ENCODE measurements around the gene LRRC4B.
"Not testable (repeated sequence)": the region's sequence is repeated elsewhere in the genome, so short reads cannot be mapped to it uniquely, and the experiment has no call there.

LRRC4B gene

GRCh38 chr19:50532952-50533351 is 35.3 kb downstream of the LRRC4B start:
- POLR2A ChIA-PET = no interaction called here
- CTCF ChIA-PET = interaction anchor here (0.7 to 9.1 kb wide), 5 partner anchors 8 to 192 kb away, joined by 3 to 210 read pairs (median 6); no protein-coding TSS in a partner anchor
- Histone ChIP-seq H3K27ac (ENCODE audit: extremely low read depth, low read depth, low read length) (no peak overlapping the region), H3K36me3 (ENCODE audit: control insufficient read depth in 2 of 2, insufficient read depth in 1 of 2, low read length in 2 of 2) (no peaks in the 10 kb centered on the region), H3K4me1 (ENCODE audit: control insufficient read depth, insufficient read depth, low read length) (no peaks in the 10 kb centered on the region), H3K9me3 (ENCODE audit: control insufficient read depth, insufficient read depth, low read depth, low read length) (no peaks in the 10 kb centered on the region), H3K4me3 (ENCODE audit: low read depth, low read length) (no peak overlapping the region)
- TF ChIP-seq SETDB1 (IDR thresholded peaks at IDR 0.05; ENCODE audit: insufficient read length, low read length) (peak; percentile 78), REPIN1 (tag by site-specific recombination; IDR thresholded peaks at IDR 0.05; ENCODE audit: low read depth) (no peak)

- H3K9me3 ChIP-seq (ENCODE audit: control insufficient read depth, insufficient read depth, low read depth, low read length) = no peaks in the 10 kb centered on the region
- no peak overlapping the region for H3K27ac ChIP-seq (ENCODE audit: extremely low read depth, low read depth, low read length)
- TF ChIP-seq ZNF138 (tag by site-specific recombination; IDR thresholded peaks at IDR 0.05; ENCODE audit: borderline replicate concordance) = no peak
- TF ChIP-seq ZIC2 (tag by site-specific recombination; IDR thresholded peaks at IDR 0.05) = peak; percentile 69
- no peaks in the 10 kb centered on the region for H3K4me1 ChIP-seq (ENCODE audit: control insufficient read depth, insufficient read depth, low read length)
- H3K4me3 ChIP-seq (ENCODE audit: low read depth, low read length) = no peak overlapping the region
- ChIA-PET POLR2A (no interaction called here), CTCF (interaction anchor here (1.1 to 1.2 kb wide), 2 partner anchors 25 to 174 kb away, joined by 3 to 7 read pairs; no protein-coding TSS in a partner anchor)
- H3K36me3 ChIP-seq (ENCODE audit: control insufficient read depth in 2 of 2, insufficient read depth in 1 of 2, low read length in 2 of 2) = no peaks in the 10 kb centered on the region
Observed at GRCh38 chr19:50531171-50531612, 37.0 kb downstream of the LRRC4B start.

GRCh38 chr19:50528052-50528451 is 40.2 kb downstream of the LRRC4B start:
- H3K27ac ChIP-seq (ENCODE audit: extremely low read depth, low read depth, low read length); H3K36me3 ChIP-seq (ENCODE audit: control insufficient read depth in 2 of 2, insufficient read depth in 1 of 2, low read length in 2 of 2); POLR2A ChIA-PET; H3K4me3 ChIP-seq (ENCODE audit: low read depth, low read length); H3K9me3 ChIP-seq (ENCODE audit: control insufficient read depth, insufficient read depth, low read depth, low read length); H3K4me1 ChIP-seq (ENCODE audit: control insufficient read depth, insufficient read depth, low read length): not testable (repeated sequence)
- TF ChIP-seq ZNF121 (tag by site-specific recombination; IDR thresholded peaks at IDR 0.05) = peak; percentile 59
- CTCF ChIA-PET = interaction anchor here (0.7 to 10.1 kb wide), 3 partner anchors 8 to 158 kb away, joined by 3 to 76 read pairs (median 3); no protein-coding TSS in a partner anchor

- TF ChIP-seq ZNF639 (tag by site-specific recombination; IDR thresholded peaks at IDR 0.05) = no peak
- TF ChIP-seq ZNF510 (tag by site-specific recombination; IDR thresholded peaks at IDR 0.05; ENCODE audit: insufficient replicate concordance) = no peak
- TF ChIP-seq ZSCAN5A (tag by site-specific recombination; IDR thresholded peaks at IDR 0.05) = no peak
- no peak for TF ChIP-seq MZF1 (tag by site-specific recombination; IDR thresholded peaks at IDR 0.05; ENCODE audit: borderline replicate concordance)
- TF ChIP-seq ZNF600 (tag by site-specific recombination; IDR thresholded peaks at IDR 0.05) = no peak
- no peak for TF ChIP-seq MEIS1 (CRISPR knock-in tag; IDR thresholded peaks at IDR 0.05; ENCODE audit: borderline replicate concordance)
- TF ChIP-seq ZBTB20 (tag by site-specific recombination; IDR thresholded peaks at IDR 0.05) = no peak
- no peaks in the 10 kb centered on the region for H3K4me1 ChIP-seq (ENCODE audit: control insufficient read depth, insufficient read depth, low read length)
- ChIA-PET CTCF (interaction anchor here (1.1 to 10.1 kb wide), 3 partner anchors 13 to 261 kb away, joined by 5 to 76 read pairs (median 7); no protein-coding TSS in a partner anchor), POLR2A (no interaction called here)
- no peaks in the 10 kb centered on the region for H3K9me3 ChIP-seq (ENCODE audit: control insufficient read depth, insufficient read depth, low read depth, low read length)
- H3K36me3 ChIP-seq (ENCODE audit: control insufficient read depth in 2 of 2, insufficient read depth in 1 of 2, low read length in 2 of 2) = peaks cover 0 to 9% of the 10 kb centered on the region in 2 experiments; a peak in 1 of 3 replicates
- H3K27ac ChIP-seq (ENCODE audit: extremely low read depth, low read depth, low read length) = no peak overlapping the region
- no peak overlapping the region for H3K4me3 ChIP-seq (ENCODE audit: low read depth, low read length)
Observed at GRCh38 chr19:50522881-50523280, 45.4 kb downstream of the LRRC4B start.
